ENCODE data around the gene ZBTB25. TPM values are rescaled to one million over a fixed set of nuclear protein-coding genes. Genes with fewer than 3 reads are reported as not detected.
A peak's percentile ranks its signal among the peaks of the same experiment; 100 is the strongest.

The ZBTB25 gene
- total RNA-seq, 1 donor, result 11.1 TPM

DNA sequence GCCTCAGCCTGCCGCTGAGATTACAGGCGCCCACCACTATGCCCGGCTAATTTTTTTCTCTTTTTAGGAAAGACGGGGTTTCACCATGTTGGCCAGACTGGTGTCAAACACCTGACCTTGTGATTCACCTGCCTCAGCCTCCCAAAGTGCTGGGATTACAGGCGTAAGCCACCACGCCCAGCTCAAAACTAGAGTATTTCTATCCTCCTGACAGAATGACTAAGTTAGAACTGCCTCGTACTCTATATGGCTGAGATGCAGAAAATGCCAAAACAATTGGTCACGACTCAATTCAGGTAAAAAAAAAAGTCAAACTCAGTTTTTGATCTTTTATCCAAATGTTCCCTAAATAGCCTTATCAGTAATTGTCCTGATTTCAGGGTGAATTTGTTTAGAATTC lies 27.2 kb downstream of the ZBTB25 start:
- TF ChIP-seq, protein P1, sequence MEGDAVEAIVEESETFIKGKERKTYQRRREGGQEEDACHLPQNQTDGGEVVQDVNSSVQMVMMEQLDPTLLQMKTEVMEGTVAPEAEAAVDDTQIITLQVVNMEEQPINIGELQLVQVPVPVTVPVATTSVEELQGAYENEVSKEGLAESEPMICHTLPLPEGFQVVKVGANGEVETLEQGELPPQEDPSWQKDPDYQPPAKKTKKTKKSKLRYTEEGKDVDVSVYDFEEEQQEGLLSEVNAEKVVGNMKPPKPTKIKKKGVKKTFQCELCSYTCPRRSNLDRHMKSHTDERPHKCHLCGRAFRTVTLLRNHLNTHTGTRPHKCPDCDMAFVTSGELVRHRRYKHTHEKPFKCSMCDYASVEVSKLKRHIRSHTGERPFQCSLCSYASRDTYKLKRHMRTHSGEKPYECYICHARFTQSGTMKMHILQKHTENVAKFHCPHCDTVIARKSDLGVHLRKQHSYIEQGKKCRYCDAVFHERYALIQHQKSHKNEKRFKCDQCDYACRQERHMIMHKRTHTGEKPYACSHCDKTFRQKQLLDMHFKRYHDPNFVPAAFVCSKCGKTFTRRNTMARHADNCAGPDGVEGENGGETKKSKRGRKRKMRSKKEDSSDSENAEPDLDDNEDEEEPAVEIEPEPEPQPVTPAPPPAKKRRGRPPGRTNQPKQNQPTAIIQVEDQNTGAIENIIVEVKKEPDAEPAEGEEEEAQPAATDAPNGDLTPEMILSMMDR (IDR thresholded peaks at IDR 0.05; ENCODE audit: insufficient read depth, low read length), result no peak
- H3K4me3 ChIP-seq (ENCODE audit: low read depth, low read length), result no peak overlapping the region
- no peak for DNase-seq (ENCODE audit: low read depth)

DNA sequence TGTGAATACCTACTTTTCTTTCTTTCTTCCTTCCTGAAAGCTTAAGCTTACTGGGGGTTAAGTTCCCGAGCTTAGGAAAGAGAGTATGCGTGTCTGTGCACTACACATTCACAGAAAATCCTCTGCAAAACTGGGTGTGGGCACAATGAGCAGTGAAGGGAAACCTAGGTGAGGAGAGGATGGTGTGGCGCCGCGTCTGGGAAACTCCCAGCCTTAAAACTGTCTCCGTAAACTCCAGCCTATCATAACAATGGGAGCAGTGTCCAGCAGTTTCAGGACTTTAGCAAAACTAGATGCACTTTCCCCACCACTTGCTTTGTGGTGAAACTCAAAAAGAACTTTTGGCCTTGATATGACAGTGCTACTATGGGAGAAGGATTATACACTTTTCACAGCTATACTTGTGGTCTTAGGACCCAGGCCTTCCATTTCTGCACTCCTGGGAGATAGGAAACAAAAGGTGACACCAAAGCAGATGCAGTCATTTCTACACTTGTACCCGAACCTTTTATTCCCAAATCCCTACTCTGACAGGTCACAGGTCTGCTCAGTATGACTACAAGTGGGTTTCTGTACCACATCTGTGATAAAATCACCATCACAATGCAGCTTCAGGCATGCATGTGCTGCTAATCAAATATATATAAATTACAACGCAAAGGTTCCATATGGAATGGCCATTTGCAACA lies 27.9 kb downstream of the ZBTB25 start:
- no peak for DNase-seq (ENCODE audit: low read depth)
- TF ChIP-seq, protein P1 (IDR thresholded peaks at IDR 0.05; ENCODE audit: insufficient read depth, low read length), result no peak

DNA sequence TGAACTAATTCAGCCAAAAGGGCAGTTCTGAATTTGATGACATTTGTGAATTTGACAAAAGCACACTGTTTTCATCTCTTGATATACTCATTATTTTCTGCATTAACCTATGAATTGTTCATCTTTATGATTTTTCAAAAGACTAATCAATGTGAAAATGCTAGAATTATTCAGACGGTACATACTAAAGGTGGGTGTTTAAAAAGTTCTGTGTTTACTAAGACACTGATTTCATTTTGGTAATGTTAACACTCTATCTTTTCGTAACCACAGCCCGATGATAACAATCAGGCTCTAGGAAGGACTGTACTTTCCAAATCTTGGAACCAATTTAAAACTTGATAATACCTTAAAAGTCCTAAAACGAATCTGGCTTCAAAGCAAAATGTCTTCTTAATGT lies 28.9 kb downstream of the ZBTB25 start:
- no peak for DNase-seq (ENCODE audit: low read depth)
- no peak overlapping the region for H3K4me3 ChIP-seq (ENCODE audit: low read depth, low read length)
- TF ChIP-seq, protein P1 (IDR thresholded peaks at IDR 0.05; ENCODE audit: insufficient read depth, low read length), result no peak

More for the DNA sequence above, 27.9 kb downstream of the ZBTB25 start:
- H3K4me3 ChIP-seq (ENCODE audit: low read depth, low read length), result no peak overlapping the region

DNA sequence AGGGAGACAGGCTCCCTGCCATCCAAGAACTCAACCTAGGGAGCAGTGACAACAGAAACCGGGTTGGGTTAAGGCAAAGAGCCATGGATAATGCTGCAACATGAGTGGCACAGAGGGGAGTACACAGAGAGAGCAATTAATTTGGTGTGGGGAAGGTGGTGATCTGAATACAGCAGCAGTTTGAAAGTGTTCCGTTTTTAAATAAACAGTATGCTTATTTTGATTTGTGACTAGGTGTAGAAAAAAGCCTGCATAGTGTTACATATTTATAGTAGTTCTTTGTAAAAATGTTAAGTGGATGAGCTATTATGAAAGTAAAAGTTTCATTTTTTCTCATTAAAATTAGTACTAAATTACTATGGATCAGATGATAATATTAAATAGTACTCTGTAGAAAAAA lies 29.6 kb downstream of the ZBTB25 start:
- TF ChIP-seq, protein P1 (IDR thresholded peaks at IDR 0.05; ENCODE audit: insufficient read depth, low read length), result no peak
- H3K4me3 ChIP-seq (ENCODE audit: low read depth, low read length), result no peak overlapping the region
- DNase-seq (ENCODE audit: low read depth), result no peak

DNA sequence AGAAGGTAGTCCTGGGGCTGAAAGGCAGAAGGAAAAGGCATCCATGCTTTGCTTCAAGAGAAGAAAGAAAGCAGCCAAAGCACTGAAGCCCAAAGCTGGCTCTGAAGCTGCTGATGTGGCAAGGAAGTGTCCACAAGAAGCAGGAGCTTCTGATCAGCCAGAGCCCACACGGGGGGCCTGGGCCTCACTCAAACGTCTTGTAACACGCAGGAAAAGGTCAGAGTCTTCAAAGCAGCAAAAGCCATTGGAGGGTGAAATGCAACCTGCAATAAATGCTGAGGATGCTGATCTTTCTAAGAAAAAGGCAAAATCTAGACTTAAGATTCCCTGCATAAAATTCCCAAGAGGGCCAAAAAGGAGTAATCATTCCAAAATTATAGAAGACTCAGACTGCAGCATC lies 35.2 kb downstream of the ZBTB25 start:
- DNase-seq (ENCODE audit: low read depth), result no peak
- H3K4me3 ChIP-seq (ENCODE audit: low read depth, low read length), result no peak overlapping the region
- TF ChIP-seq, protein P1 (IDR thresholded peaks at IDR 0.05; ENCODE audit: insufficient read depth, low read length), result no peak

DNA sequence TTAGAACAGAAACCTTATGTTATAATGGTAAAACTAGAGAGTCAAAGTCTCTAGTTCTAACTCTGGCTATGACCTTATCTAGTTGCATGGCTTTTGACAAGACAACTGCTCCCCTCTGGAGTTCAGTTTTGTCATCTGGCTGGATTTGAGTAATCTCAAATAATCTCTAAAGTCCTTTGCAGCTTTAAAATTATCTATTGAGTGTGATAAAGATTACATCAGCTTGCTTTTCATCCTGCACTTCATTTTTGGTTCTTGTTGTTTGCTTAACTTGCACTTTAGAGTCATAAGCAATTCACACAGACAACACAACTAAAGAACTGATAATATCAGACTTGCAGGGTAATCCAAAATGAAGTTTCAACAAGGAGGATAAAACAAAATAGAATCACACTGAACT lies 36.1 kb downstream of the ZBTB25 start:
- DNase-seq (ENCODE audit: low read depth), result no peak
- no peak overlapping the region for H3K4me3 ChIP-seq (ENCODE audit: low read depth, low read length)
- TF ChIP-seq, protein P1 (IDR thresholded peaks at IDR 0.05; ENCODE audit: insufficient read depth, low read length), result no peak

DNA sequence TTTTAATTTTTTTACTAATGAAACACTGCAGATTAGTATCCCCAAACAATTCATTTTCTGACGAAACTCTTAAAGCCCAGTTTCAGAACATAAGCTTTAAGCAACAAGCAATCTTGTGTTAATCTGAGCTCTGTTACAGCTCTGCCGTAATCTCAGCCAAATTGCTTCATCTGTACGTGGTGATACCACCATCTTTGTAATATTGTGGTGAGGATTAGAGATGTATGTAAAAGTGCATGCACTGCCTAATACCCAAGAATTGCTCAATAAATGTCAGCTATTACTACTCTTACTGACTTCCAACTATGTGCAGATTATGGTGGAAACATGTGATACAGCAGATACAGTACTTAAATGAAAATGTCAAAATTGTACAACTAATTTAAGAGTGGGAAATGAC lies 36.5 kb downstream of the ZBTB25 start:
- H3K4me3 ChIP-seq (ENCODE audit: low read depth, low read length), result no peak overlapping the region
- DNase-seq (ENCODE audit: low read depth), result peak; percentile 13
- TF ChIP-seq, protein P1 (IDR thresholded peaks at IDR 0.05; ENCODE audit: insufficient read depth, low read length), result no peak

Measured in fibroblast of the aortic adventitia (primary cell).